Calu3 (cell line): Measurements from ENCODE around the gene CLEC20A. TPM values are rescaled to one million over a fixed set of nuclear protein-coding genes. Genes with fewer than 3 reads are reported as not detected.
A peak's percentile ranks its signal among the peaks of the same experiment; 100 is the strongest.

Experiments used
- BruUV-seq: library from RNA; stranded (reverse); fragments of 400-500 nt; replicated peaks from 2 replicates; lab custom pipeline; 2021; lab: Mats Ljungman, UMichigan
- CTCF ChIA-PET: fragments of 300-600 bp; sonication (Branson Sonifier 250); formaldehyde crosslinking; loops from one replicate; lab custom pipeline; 2022; ENCODE audit warnings: antibody characterized with exemption; lab: Charles Lee
- DNase-seq: peaks from one replicate; pipeline ENCODE4 v3.0.0; 2022
- H3K27ac Mint-ChIP-seq: one replicate; pipeline ENCODE4 v1.8.0; 2022; ENCODE audit warnings: mixed read lengths; ENCODE audit not compliant: unreplicated experiment
- H3K27me3 Mint-ChIP-seq: one replicate; pipeline ENCODE4 v1.8.0; 2022; ENCODE audit warnings: mixed read lengths; ENCODE audit not compliant: unreplicated experiment
- H3K36me3 Mint-ChIP-seq: one replicate; pipeline ENCODE4 v1.8.0; 2022; ENCODE audit warnings: mild to moderate bottlenecking, moderate library complexity, mixed read lengths; ENCODE audit not compliant: insufficient read depth, unreplicated experiment
- H3K4me1 Mint-ChIP-seq: one replicate; pipeline ENCODE4 v1.8.0; 2022; ENCODE audit warnings: mild to moderate bottlenecking, low read depth, mixed read lengths; ENCODE audit not compliant: unreplicated experiment
- H3K4me3 Mint-ChIP-seq: one replicate; pipeline ENCODE4 v1.8.0; 2022; ENCODE audit warnings: mild to moderate bottlenecking, low read depth, moderate library complexity, mixed read lengths; ENCODE audit not compliant: unreplicated experiment
- H3K9me3 Mint-ChIP-seq: one replicate; pipeline ENCODE4 v1.8.0; 2022; ENCODE audit warnings: low read depth, mixed read lengths; ENCODE audit not compliant: unreplicated experiment
- intact Hi-C: fragments of 100-400 bp; cut with micrococcal nuclease; formaldehyde crosslinking; loops from one replicate; pipeline ENCODE4 v1.10.0; 2022; ENCODE audit not compliant: unreplicated experiment
- total RNA-seq: library from RNA; stranded (reverse); gene quantifications from 2 replicates; pipeline ENCODE4 v1.2.3, GENCODE V29; 2022
- TF ChIP-seq, protein P1 (sequence below): fragments of 200-600 bp; IDR thresholded peaks from one replicate; pipeline ENCODE4 v1.8.0; 2022; ENCODE audit warnings: antibody characterized with exemption; ENCODE audit not compliant: unreplicated experiment

The CLEC20A gene
- total RNA-seq, 1 experiment from 2014 or later, result not detected

DNA sequence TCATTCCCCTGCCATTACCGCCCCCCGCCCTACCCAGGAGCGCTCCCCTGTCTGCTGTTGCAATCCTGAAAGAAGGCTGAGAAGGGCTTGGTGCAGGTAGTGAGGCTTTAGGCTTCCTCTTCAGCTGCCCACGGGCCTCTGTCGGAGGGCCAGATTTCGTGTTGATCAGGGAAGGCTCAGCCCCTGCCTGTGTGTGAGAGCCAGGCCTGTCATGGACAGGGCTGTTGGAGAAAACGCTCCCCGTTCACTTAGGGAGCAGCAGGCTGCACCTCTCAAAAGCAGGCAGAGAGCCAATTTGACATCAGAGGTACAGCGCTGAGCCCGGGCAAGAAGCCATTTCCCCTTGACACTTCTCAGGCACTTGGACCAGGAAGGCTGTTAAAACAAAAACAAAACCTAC lies 35.1 kb upstream of the CLEC20A start:
- peaks cover 42% of the 10 kb centered on the region for H3K4me1 Mint-ChIP-seq
- TF ChIP-seq, protein P1, sequence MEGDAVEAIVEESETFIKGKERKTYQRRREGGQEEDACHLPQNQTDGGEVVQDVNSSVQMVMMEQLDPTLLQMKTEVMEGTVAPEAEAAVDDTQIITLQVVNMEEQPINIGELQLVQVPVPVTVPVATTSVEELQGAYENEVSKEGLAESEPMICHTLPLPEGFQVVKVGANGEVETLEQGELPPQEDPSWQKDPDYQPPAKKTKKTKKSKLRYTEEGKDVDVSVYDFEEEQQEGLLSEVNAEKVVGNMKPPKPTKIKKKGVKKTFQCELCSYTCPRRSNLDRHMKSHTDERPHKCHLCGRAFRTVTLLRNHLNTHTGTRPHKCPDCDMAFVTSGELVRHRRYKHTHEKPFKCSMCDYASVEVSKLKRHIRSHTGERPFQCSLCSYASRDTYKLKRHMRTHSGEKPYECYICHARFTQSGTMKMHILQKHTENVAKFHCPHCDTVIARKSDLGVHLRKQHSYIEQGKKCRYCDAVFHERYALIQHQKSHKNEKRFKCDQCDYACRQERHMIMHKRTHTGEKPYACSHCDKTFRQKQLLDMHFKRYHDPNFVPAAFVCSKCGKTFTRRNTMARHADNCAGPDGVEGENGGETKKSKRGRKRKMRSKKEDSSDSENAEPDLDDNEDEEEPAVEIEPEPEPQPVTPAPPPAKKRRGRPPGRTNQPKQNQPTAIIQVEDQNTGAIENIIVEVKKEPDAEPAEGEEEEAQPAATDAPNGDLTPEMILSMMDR, result no peak
- no peak overlapping the region for H3K27ac Mint-ChIP-seq
- H3K9me3 Mint-ChIP-seq, result no peaks in the 10 kb centered on the region
- no peaks in the 10 kb centered on the region for H3K27me3 Mint-ChIP-seq
- intact Hi-C loops, result loop anchor here (1.0 to 5.0 kb wide), 3 partner anchors 221 to 550 kb away; partner anchors contain the start of gene TOR3A
- DNase-seq, result no peak
- no peak overlapping the region for H3K4me3 Mint-ChIP-seq
- CTCF ChIA-PET, result interaction anchor here (0.7 to 2.7 kb wide), 7 partner anchors 77 to 550 kb away, joined by 3 to 18 read pairs (median 6); partner anchors contain the start of genes RALGPS2 and TOR3A
- BruUV-seq, result no TSS peak
- no peaks in the 10 kb centered on the region for H3K36me3 Mint-ChIP-seq

GRCh38 chr1:178530502-178530901 lies 33.7 kb upstream of the CLEC20A start:
- no peak for DNase-seq
- H3K4me1 Mint-ChIP-seq, result peaks cover 29% of the 10 kb centered on the region
- no TSS peak for BruUV-seq
- H3K9me3 Mint-ChIP-seq, result no peaks in the 10 kb centered on the region
- peak overlapping the region; percentile 37 for H3K27ac Mint-ChIP-seq
- CTCF ChIA-PET, result interaction anchor here (0.7 to 1.1 kb wide), 3 partner anchors 19 to 472 kb away, joined by 3 to 4 read pairs (median 3); no protein-coding TSS in a partner anchor
- no peak overlapping the region for H3K4me3 Mint-ChIP-seq
- TF ChIP-seq, protein P1, result no peak
- intact Hi-C loops, result loop anchor here (5.0 kb wide), 1 partner anchor 552 kb away; the partner anchor contains the start of gene TOR3A
- no peaks in the 10 kb centered on the region for H3K36me3 Mint-ChIP-seq
- H3K27me3 Mint-ChIP-seq, result no peaks in the 10 kb centered on the region

- H3K9me3 Mint-ChIP-seq, result no peaks in the 10 kb centered on the region
- no TSS peak for BruUV-seq
- no peak overlapping the region for H3K4me3 Mint-ChIP-seq
- H3K27me3 Mint-ChIP-seq, result no peaks in the 10 kb centered on the region
- CTCF ChIA-PET, result interaction anchor here (0.7 to 0.8 kb wide), 2 partner anchors 230 to 473 kb away, joined by 3 to 4 read pairs; no protein-coding TSS in a partner anchor
- intact Hi-C loops, result loop anchor here (5.0 kb wide), 1 partner anchor 552 kb away; the partner anchor contains the start of gene TOR3A
- H3K27ac Mint-ChIP-seq, result peak overlapping the region; percentile 37
- H3K4me1 Mint-ChIP-seq, result peaks cover 29% of the 10 kb centered on the region
- no peaks in the 10 kb centered on the region for H3K36me3 Mint-ChIP-seq
- DNase-seq, result peak; percentile 80
- TF ChIP-seq, protein P1, result no peak
Measured at GRCh38 chr1:178530037-178530402, 33.3 kb upstream of the CLEC20A start.

- TF ChIP-seq, protein P1, result no peak
- H3K27ac Mint-ChIP-seq, result peak overlapping the region; percentile 37
- H3K4me1 Mint-ChIP-seq, result peaks cover 29% of the 10 kb centered on the region
- intact Hi-C loops, result loop anchor here (5.0 kb wide), 1 partner anchor 553 kb away; the partner anchor contains the start of gene TOR3A
- CTCF ChIA-PET, result interaction anchor here (2.0 kb wide), 1 partner anchor 219 kb away, joined by 7 read pairs; no protein-coding TSS in a partner anchor
- H3K27me3 Mint-ChIP-seq, result no peaks in the 10 kb centered on the region
- no peaks in the 10 kb centered on the region for H3K9me3 Mint-ChIP-seq
- no peak overlapping the region for H3K4me3 Mint-ChIP-seq
- BruUV-seq, result no TSS peak
- no peaks in the 10 kb centered on the region for H3K36me3 Mint-ChIP-seq
- DNase-seq, result no peak
Measured at GRCh38 chr1:178529364-178530036, 32.7 kb upstream of the CLEC20A start.
